Naive B cell (primary cell): ENCODE results near the gene CELSR1. TPM values are rescaled to one million over a fixed set of nuclear protein-coding genes. Genes with fewer than 3 reads are reported as not detected.
A peak's percentile ranks its signal among the peaks of the same experiment; 100 is the strongest.

Experiments used
- ATAC-seq, 2 donors: fragments of 150-1000 bp; cut with Tn5 transposase; 2 replicates each; pipeline ENCODE4 v1.10.0; 2021; ENCODE audit warnings: low read depth in 2 of 2, mild to moderate bottlenecking in 2 of 2, moderate library complexity in 2 of 2
- DNase-seq: peaks from one replicate; pipeline ENCODE4 v3.0.0; 2022
- H3K27ac Mint-ChIP-seq, 6 donors: one replicate each; pipeline ENCODE4 v1.8.0; 2020 to 2022; ENCODE audit warnings: mild to moderate bottlenecking in 6 of 6, mixed read lengths in 6 of 6, moderate library complexity in 5 of 6, inconsistent platforms in 2 of 6
- H3K27me3 Mint-ChIP-seq, 3 donors: one replicate each; pipeline ENCODE4 v1.8.0; 2021 to 2022; ENCODE audit warnings: mixed read lengths in 3 of 3, mild to moderate bottlenecking in 1 of 3
- H3K36me3 Mint-ChIP-seq, 2 donors: one replicate each; pipeline ENCODE4 v1.8.0; 2020 to 2022; ENCODE audit warnings: mixed read lengths in 2 of 2, inconsistent platforms in 1 of 2, mild to moderate bottlenecking in 1 of 2
- H3K4me1 Mint-ChIP-seq, 3 donors: one replicate each; pipeline ENCODE4 v1.8.0; 2020 to 2022; ENCODE audit warnings: mixed read lengths in 3 of 3, inconsistent platforms in 1 of 3, mild to moderate bottlenecking in 1 of 3, moderate library complexity in 1 of 3
- H3K4me3 Mint-ChIP-seq, 8 donors: one replicate each; pipeline ENCODE4 v1.8.0; 2020 to 2022; ENCODE audit warnings: mild to moderate bottlenecking in 8 of 8, mixed read lengths in 8 of 8, moderate library complexity in 8 of 8, inconsistent platforms in 2 of 8
- H3K9me3 Mint-ChIP-seq, 7 donors: one replicate each; pipeline ENCODE4 v1.8.0; 2020 to 2022; ENCODE audit warnings: mixed read lengths in 7 of 7, mild to moderate bottlenecking in 5 of 7, inconsistent platforms in 2 of 7, moderate library complexity in 1 of 7
- polyA plus RNA-seq, 6 donors: library from polyadenylated mRNA; unstranded; fragments of 300-500 nt; fragmentation: Illumina TruSeq; gene quantifications; one replicate each; pipeline ENCODE4 v1.2.3, GENCODE V29; 2021; ENCODE audit warnings: low read depth in 6 of 6

The CELSR1 gene
- polyA plus RNA-seq, 6 donors from 2014 or later, result 0.94 to 3.9 (median 2.1) TPM

GRCh38 chr22:46338636-46339035, 198.8 kb downstream of the CELSR1 start:
- H3K27ac Mint-ChIP-seq, result peak overlapping the region in 3 of 6 donors; percentile 43 to 51 (median 44)
- H3K27me3 Mint-ChIP-seq, result no peaks in the 10 kb centered on the region
- peaks cover 16 to 18% of the 10 kb centered on the region in 2 donors for H3K36me3 Mint-ChIP-seq

DNA sequence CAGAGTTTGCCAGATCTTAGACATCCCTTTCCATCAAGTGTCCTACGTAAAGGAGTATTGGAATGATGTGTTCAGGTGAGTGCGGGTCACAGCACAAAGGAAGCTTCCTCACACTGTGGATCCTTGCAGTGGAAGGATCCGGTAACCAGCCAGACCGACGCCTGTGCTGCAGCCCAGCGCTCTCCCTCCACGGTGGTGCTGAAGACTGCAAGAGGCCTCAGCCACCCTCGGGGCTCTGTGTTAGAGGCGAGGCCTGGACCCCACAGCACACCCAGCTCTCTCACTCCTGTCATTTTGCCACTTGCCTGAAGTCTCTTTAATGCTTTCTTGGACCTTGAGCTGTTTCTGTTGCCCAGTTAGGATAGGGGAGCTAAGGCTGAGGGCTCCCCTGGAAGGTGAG, 199.6 kb downstream of the CELSR1 start:
- DNase-seq (no peak), ATAC-seq (no peak)
- Mint-ChIP-seq H3K27ac (peak overlapping the region in 3 of 6 donors; percentile 44 to 88 (median 47)), H3K27me3 (no peaks in the 10 kb centered on the region), H3K4me3 (peak overlapping the region; percentile 4 to 96 (median 51)), H3K4me1 (peaks cover 32 to 43% (median 36%) of the 10 kb centered on the region in 3 donors), H3K36me3 (peaks cover 16 to 18% of the 10 kb centered on the region in 2 donors), H3K9me3 (no peaks in the 10 kb centered on the region)

More at GRCh38 chr22:46338636-46339035, 198.8 kb downstream of the CELSR1 start:
- Mint-ChIP-seq H3K4me1 (peaks cover 32 to 43% (median 36%) of the 10 kb centered on the region in 3 donors), H3K4me3 (peak overlapping the region in 5 of 8 donors; percentile 3 to 47 (median 22)), H3K9me3 (no peaks in the 10 kb centered on the region)
- ATAC-seq (no peak), DNase-seq (no peak)

- peaks cover 32 to 43% (median 32%) of the 10 kb centered on the region in 3 donors for H3K4me1 Mint-ChIP-seq
- peak overlapping the region; percentile 93 to 98 (median 96) for H3K4me3 Mint-ChIP-seq
- ATAC-seq, result no peak
- no peaks in the 10 kb centered on the region for H3K27me3 Mint-ChIP-seq
- H3K9me3 Mint-ChIP-seq, result no peaks in the 10 kb centered on the region
- H3K27ac Mint-ChIP-seq, result peak overlapping the region in 4 of 6 donors; percentile 61 to 92 (median 90)
- H3K36me3 Mint-ChIP-seq, result peaks cover 16 to 18% of the 10 kb centered on the region in 2 donors
- DNase-seq, result no peak
Measured at GRCh38 chr22:46336119-46337078, 201.0 kb downstream of the CELSR1 start.

GRCh38 chr22:46335201-46336118, 202.0 kb downstream of the CELSR1 start, which contains the start of gene TRMU:
Gene TRMU, plus strand, starts transcription at chr22:46335714. Its CDS starts 51 bp downstream, at chr22:46335765.
- DNase-seq, result peak; percentile 72
- H3K4me1 Mint-ChIP-seq, result peaks cover 32 to 43% (median 32%) of the 10 kb centered on the region in 3 donors
- H3K27me3 Mint-ChIP-seq, result no peaks in the 10 kb centered on the region
- peak; percentile 93 to 94 for ATAC-seq
- peak within 1 kb of the TSS; percentile 93 to 98 (median 96) for H3K4me3 Mint-ChIP-seq
- peak within 1 kb of the TSS; percentile 89 to 97 (median 92) for H3K27ac Mint-ChIP-seq
- peaks cover 16 to 17% of the 10 kb centered on the region in 2 donors for H3K36me3 Mint-ChIP-seq
- no peaks in the 10 kb centered on the region for H3K9me3 Mint-ChIP-seq

- no peaks in the 10 kb centered on the region for H3K27me3 Mint-ChIP-seq
- no peak overlapping the region for H3K27ac Mint-ChIP-seq
- no peak for ATAC-seq
- no peaks in the 10 kb centered on the region for H3K36me3 Mint-ChIP-seq
- peaks cover 13 to 16% (median 14%) of the 10 kb centered on the region in 3 donors for H3K4me1 Mint-ChIP-seq
- DNase-seq, result no peak
- H3K9me3 Mint-ChIP-seq, result no peaks in the 10 kb centered on the region
- no peak overlapping the region for H3K4me3 Mint-ChIP-seq
Measured at GRCh38 chr22:46331496-46331895, 205.9 kb downstream of the CELSR1 start.

GRCh38 chr22:46330426-46330825, 207.0 kb downstream of the CELSR1 start:
- Mint-ChIP-seq H3K36me3 (no peaks in the 10 kb centered on the region), H3K27me3 (no peaks in the 10 kb centered on the region)

GRCh38 chr22:46329616-46330015, 207.8 kb downstream of the CELSR1 start:
- Mint-ChIP-seq H3K27ac (no peak overlapping the region), H3K36me3 (no peaks in the 10 kb centered on the region), H3K9me3 (no peaks in the 10 kb centered on the region), H3K4me3 (peak overlapping the region in 1 of 8 donors; percentile 5), H3K27me3 (no peaks in the 10 kb centered on the region), H3K4me1 (peaks cover 3 to 5% (median 4%) of the 10 kb centered on the region in 3 donors)
- DNase-seq (no peak), ATAC-seq (no peak)

More at GRCh38 chr22:46330426-46330825, 207.0 kb downstream of the CELSR1 start:
- Mint-ChIP-seq H3K9me3 (no peaks in the 10 kb centered on the region), H3K27ac (peak overlapping the region in 1 of 6 donors; percentile 29), H3K4me1 (peaks cover 8 to 11% (median 10%) of the 10 kb centered on the region in 3 donors), H3K4me3 (peak overlapping the region in 2 of 8 donors; percentile 15 to 56)
- ATAC-seq (no peak), DNase-seq (no peak)

DNA sequence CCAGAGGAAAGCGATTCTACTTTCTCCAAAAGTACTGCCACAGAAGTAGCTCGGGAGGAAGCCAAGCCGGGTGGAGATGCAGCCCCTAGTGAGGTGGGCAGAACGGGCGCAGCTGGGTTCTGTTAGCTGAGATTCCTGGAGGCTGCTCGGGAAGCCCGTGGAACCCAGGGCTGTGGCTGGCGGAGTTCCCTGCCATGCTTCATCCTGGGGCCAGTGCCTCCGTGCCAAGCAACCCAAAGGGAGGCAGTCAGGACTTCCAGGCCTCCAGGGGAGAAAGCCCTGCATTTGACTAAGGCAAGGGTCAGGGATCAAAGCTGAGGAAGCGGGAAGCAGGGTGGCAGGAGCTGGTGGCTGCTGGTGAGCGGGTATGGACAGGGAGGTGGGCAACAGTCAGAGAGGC, 208.6 kb downstream of the CELSR1 start:
- Mint-ChIP-seq H3K9me3 (no peaks in the 10 kb centered on the region), H3K4me3 (no peak overlapping the region), H3K4me1 (no peaks in the 10 kb centered on the region), H3K27ac (no peak overlapping the region), H3K36me3 (no peaks in the 10 kb centered on the region), H3K27me3 (no peaks in the 10 kb centered on the region)
- no peak for ATAC-seq
- no peak for DNase-seq

DNA sequence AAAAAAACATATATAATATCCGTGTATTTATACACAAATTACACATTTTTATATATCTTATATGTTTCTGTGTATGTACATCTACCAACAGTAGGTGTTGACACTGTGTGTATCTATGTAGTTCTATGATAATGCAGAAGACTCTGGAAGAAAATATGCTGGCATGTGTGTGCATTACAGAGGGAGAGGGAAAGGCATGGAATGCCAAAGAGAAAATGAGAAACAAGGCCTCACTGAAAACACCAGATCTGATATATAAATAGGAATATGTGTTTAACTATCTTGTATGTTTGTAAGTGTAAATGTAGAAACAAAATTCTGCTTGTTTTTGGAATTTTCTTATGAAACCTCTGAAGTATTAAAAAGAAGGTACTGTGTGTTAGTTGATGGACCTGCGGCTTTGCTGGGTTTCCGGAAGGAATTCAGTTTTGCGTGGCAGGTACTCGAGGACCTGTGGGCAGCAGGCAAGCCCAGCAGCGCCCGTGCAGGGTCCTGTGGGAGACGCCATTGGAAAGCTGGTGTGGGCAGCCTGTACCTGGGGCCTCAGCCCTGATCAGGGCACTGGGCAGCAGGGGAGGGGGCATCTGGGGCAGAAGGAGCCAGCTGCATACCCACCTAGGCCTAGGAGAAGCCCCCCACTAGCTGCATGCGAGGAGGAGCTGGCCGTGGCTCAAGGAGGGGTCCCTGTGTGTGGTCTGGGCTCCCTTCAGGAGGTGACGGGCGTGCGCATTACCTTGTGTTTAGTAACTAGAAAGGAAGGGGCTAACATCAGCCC, 209.5 kb downstream of the CELSR1 start:
- Mint-ChIP-seq H3K27me3 (no peaks in the 10 kb centered on the region), H3K9me3 (no peaks in the 10 kb centered on the region), H3K27ac (no peak overlapping the region), H3K36me3 (no peaks in the 10 kb centered on the region), H3K4me1 (no peaks in the 10 kb centered on the region), H3K4me3 (no peak overlapping the region)
- DNase-seq (no peak), ATAC-seq (no peak)

DNA sequence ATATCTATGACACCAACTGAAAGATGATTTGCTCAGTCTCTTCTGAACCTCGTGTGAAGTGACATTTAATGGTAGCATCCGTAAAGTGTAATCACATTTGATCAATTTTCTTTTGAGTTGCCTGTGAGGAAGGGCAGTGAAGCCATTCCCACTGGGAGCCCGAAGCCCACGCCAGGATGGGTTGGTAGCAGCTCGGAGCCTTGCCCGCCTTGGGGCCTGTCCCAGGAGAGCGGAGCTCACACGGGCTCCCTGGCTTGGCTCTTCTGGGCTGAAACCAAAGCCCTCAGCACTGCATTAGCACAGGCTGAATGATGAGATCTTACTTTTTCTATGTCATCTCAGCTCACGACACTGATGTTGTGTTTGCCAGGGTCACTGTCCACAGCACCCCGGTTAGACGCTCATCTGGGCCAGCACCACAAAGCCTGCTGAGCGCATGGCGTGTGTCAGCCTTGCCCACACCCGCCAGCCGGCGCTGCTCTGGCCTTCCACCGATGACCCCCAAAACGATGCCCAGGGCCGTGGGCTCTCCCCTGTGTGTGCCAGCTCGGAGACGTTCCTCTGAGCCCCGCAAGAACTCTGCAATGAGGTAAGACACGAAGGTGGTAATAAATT, 211.2 kb downstream of the CELSR1 start:
- Mint-ChIP-seq H3K4me1 (no peaks in the 10 kb centered on the region), H3K4me3 (no peak overlapping the region), H3K27me3 (no peaks in the 10 kb centered on the region), H3K9me3 (no peaks in the 10 kb centered on the region), H3K36me3 (no peaks in the 10 kb centered on the region), H3K27ac (no peak overlapping the region)
- no peak for ATAC-seq
- no peak for DNase-seq

DNA sequence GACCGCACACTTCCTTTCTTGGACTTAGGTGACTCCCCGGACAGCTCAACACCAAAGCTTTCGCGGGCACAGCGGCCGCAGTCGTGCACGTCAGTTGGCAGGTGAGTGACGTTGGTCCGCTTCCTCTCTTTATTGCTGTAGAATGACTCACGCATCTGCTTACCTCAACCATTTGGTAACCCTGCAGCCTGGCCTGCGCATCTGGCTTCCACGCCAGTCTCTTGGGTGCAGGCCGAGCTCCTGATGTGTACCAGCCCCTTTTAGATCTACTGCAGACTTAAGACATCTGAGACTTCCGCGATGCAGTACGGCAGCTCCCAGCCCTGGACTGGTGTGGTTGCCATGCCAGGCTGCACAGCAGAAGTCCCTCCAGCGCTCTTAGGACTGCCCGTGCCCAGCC, 214.3 kb downstream of the CELSR1 start:
- ATAC-seq (no peak), DNase-seq (no peak)
- Mint-ChIP-seq H3K27ac (peak overlapping the region in 2 of 6 donors; percentile 17 to 49), H3K4me1 (no peaks in the 10 kb centered on the region), H3K27me3 (no peaks in the 10 kb centered on the region), H3K4me3 (no peak overlapping the region), H3K36me3 (no peaks in the 10 kb centered on the region), H3K9me3 (no peaks in the 10 kb centered on the region)

DNA sequence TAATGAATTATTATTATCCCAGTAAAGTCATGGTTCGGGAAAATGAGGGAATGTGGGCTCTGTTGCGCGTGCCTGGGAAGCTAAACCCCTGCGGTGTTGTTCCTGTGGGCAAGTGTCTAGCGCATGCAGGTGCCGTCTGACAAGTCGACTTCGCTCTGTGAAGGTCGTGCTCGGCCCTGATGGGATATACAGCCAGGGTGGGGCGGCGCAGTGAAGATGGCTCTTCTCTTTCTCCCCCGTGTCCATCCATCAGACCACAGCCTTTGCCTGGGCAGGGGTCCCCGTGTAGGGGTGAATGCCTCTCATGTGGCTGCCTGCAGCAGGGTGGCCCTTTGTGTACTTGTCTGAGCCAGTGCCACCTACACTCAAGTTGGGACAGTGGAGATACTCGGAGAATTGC, 214.7 kb downstream of the CELSR1 start:
- H3K36me3 Mint-ChIP-seq, result no peaks in the 10 kb centered on the region
- H3K27ac Mint-ChIP-seq, result peak overlapping the region in 2 of 6 donors; percentile 17 to 49
- H3K4me3 Mint-ChIP-seq, result no peak overlapping the region
- no peak for DNase-seq
- no peaks in the 10 kb centered on the region for H3K9me3 Mint-ChIP-seq
- H3K4me1 Mint-ChIP-seq, result no peaks in the 10 kb centered on the region
- ATAC-seq, result no peak
- no peaks in the 10 kb centered on the region for H3K27me3 Mint-ChIP-seq
